ENCODE results near the gene OPA3. TPM values are rescaled to one million over a fixed set of nuclear protein-coding genes. Genes with fewer than 3 reads are reported as not detected.

The OPA3 gene
- total and polyA plus RNA-seq, 2 donors (not counting 1 experiment from before 2014, with no cell fraction given), result 7.3 to 11.2 TPM

DNA sequence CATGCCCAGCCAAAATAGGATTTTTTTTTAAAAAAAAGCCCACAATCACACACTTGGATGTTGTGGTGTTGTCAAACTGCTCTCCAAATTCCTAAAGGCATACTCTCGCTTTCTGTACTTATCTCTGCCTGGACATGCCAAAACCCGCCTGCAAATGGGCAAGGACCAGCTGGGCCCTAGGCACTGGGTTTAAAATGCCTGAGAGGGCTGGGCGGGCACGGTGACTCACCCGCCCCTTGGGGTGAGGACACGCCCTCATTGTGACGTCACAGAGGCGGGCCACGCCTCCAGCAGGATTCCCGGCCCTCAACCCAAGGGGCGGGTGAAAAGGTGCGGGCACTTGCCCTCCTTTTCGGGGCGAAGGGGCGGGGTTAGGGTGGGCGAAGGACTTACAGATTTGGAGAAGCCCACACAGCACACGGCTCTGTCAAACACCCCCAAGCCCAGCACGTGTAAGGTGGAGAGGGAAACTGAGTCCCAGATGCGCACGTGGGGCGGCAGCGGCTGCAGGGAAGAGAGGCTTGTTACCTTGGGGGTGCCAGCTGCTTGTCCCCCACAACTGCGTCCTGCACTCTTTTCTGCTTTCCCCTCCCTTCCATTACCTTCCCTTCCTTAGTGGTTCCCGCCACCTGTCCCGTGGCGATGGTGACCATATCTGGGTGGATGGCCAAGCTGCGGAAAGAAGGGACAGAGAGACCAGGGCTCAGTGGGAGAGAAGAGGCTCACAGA, 48.0 kb upstream of the OPA3 start:
- 83% methylated on average over 20 of the region's 27 CpGs for WGBS (ENCODE audit: insufficient coverage)
- no peak overlapping the region for H2AFZ ChIP-seq (ENCODE audit: insufficient read depth, low read depth, low read length, poor library complexity, severe bottlenecking)
- H3K27me3 ChIP-seq (replicated peaks in 1 of 4; ENCODE audit: control extremely low read depth in 1 of 4, control insufficient read depth in 3 of 4, insufficient read depth in 4 of 4, low read length in 3 of 4), result no peaks in the 10 kb centered on the region
- no peak overlapping the region for H3K9ac ChIP-seq (ENCODE audit: low read length)
- CTCF ChIA-PET, result no interaction called here
- H3K79me2 ChIP-seq (ENCODE audit: control insufficient read depth, insufficient read depth, low read length), result peaks cover 3% of the 10 kb centered on the region
- no peaks in the 10 kb centered on the region for H3K27me3 Mint-ChIP-seq
- no peaks in the 10 kb centered on the region for H3K9me3 Mint-ChIP-seq (ENCODE audit: insufficient read depth)
- POLR2A ChIA-PET, result interaction anchor here (0.6 kb wide), 1 partner anchor 37 kb away, joined by 4 read pairs; no protein-coding TSS in a partner anchor
- H3K27ac ChIP-seq (ENCODE audit: low read length in 2 of 2), result no peak overlapping the region
- DNase-seq (peak; percentile 31), ATAC-seq (ENCODE audit: low read depth) (peak; percentile 36)
- intact Hi-C loops (cut with micrococcal nuclease), result no loop called here
- H3K4me3 Mint-ChIP-seq, result no peak overlapping the region
- peaks cover 1% of the 10 kb centered on the region for H3K4me1 Mint-ChIP-seq
- no peaks in the 10 kb centered on the region for H3K9me3 ChIP-seq (ENCODE audit: control extremely low read depth in 1 of 3, control insufficient read depth in 2 of 3, insufficient read depth in 1 of 3, low read length in 2 of 3)
- H3K27ac Mint-ChIP-seq, result no peak overlapping the region
- no peaks in the 10 kb centered on the region for H3K4me1 ChIP-seq (ENCODE audit: control insufficient read depth in 2 of 2, insufficient read depth in 2 of 2, low read length in 2 of 2)
- no peak overlapping the region for H3K4me2 ChIP-seq (replicated peaks; ENCODE audit: low read depth, low read length, poor library complexity, severe bottlenecking)
- H4K20me1 ChIP-seq (ENCODE audit: control insufficient read depth, insufficient read depth, low read length, poor library complexity, severe bottlenecking), result no peaks in the 10 kb centered on the region
- no peak for TF ChIP-seq EZH2 (IDR thresholded peaks at IDR 0.05; ENCODE audit: borderline replicate concordance, insufficient read depth, low read depth, low read length, poor library complexity, severe bottlenecking)
- TF ChIP-seq CTCF (IDR thresholded peaks at IDR 0.05), result no peak
- H3K36me3 ChIP-seq (replicated peaks in 1 of 2; ENCODE audit: control extremely low read depth in 1 of 2, control insufficient read depth in 1 of 2, extremely low read depth in 1 of 2, insufficient read depth in 2 of 2, low read length in 1 of 2), result peaks cover 3 to 19% of the 10 kb centered on the region in 2 experiments
- H3K4me3 ChIP-seq (ENCODE audit: control extremely low read depth in 1 of 5, extremely low read depth in 1 of 5, insufficient read depth in 1 of 5, low read depth in 2 of 5, low read length in 4 of 5), result no peak overlapping the region

- H3K27me3 Mint-ChIP-seq, result no peaks in the 10 kb centered on the region
- ChIA-PET CTCF (interaction anchor here (1.1 to 1.8 kb wide), 4 partner anchors 12 to 32 kb away, joined by 3 to 8 read pairs (median 4); no protein-coding TSS in a partner anchor), POLR2A (no interaction called here)
- H4K20me1 ChIP-seq (ENCODE audit: control insufficient read depth, insufficient read depth, low read length, poor library complexity, severe bottlenecking), result no peaks in the 10 kb centered on the region
- H3K4me1 ChIP-seq (ENCODE audit: control insufficient read depth in 2 of 2, insufficient read depth in 2 of 2, low read length in 2 of 2), result no peaks in the 10 kb centered on the region
- no peak overlapping the region for H2AFZ ChIP-seq (ENCODE audit: insufficient read depth, low read depth, low read length, poor library complexity, severe bottlenecking)
- no peak overlapping the region for H3K4me3 ChIP-seq (ENCODE audit: control extremely low read depth in 1 of 5, extremely low read depth in 1 of 5, insufficient read depth in 1 of 5, low read depth in 2 of 5, low read length in 4 of 5)
- peaks cover 5 to 26% of the 10 kb centered on the region in 2 experiments for H3K36me3 ChIP-seq (replicated peaks in 1 of 2; ENCODE audit: control extremely low read depth in 1 of 2, control insufficient read depth in 1 of 2, extremely low read depth in 1 of 2, insufficient read depth in 2 of 2, low read length in 1 of 2)
- 86% methylated on average over 2 of the region's 2 CpGs for WGBS (ENCODE audit: insufficient coverage)
- H3K9ac ChIP-seq (ENCODE audit: low read length), result no peak overlapping the region
- H3K9me3 Mint-ChIP-seq (ENCODE audit: insufficient read depth), result no peaks in the 10 kb centered on the region
- no peaks in the 10 kb centered on the region for H3K79me2 ChIP-seq (ENCODE audit: control insufficient read depth, insufficient read depth, low read length)
- H3K27ac Mint-ChIP-seq, result no peak overlapping the region
- H3K27me3 ChIP-seq (replicated peaks in 1 of 4; ENCODE audit: control extremely low read depth in 1 of 4, control insufficient read depth in 3 of 4, insufficient read depth in 4 of 4, low read length in 3 of 4), result no peaks in the 10 kb centered on the region
- TF ChIP-seq EZH2 (IDR thresholded peaks at IDR 0.05; ENCODE audit: borderline replicate concordance, insufficient read depth, low read depth, low read length, poor library complexity, severe bottlenecking) (no peak), CTCF (IDR thresholded peaks at IDR 0.05) (no peak)
- no peak overlapping the region for H3K27ac ChIP-seq (ENCODE audit: low read length in 2 of 2)
- no peaks in the 10 kb centered on the region for H3K9me3 ChIP-seq (ENCODE audit: control extremely low read depth in 1 of 3, control insufficient read depth in 2 of 3, insufficient read depth in 1 of 3, low read length in 2 of 3)
- intact Hi-C loops (cut with micrococcal nuclease), result no loop called here
- no peak for DNase-seq
- no peak overlapping the region for H3K4me3 Mint-ChIP-seq
- H3K4me1 Mint-ChIP-seq, result peaks cover 1% of the 10 kb centered on the region
- no peak overlapping the region for H3K4me2 ChIP-seq (replicated peaks; ENCODE audit: low read depth, low read length, poor library complexity, severe bottlenecking)
- ATAC-seq (ENCODE audit: low read depth), result no peak
Observed at GRCh38 chr19:45630463-45630862, 45.9 kb upstream of the OPA3 start.

Data from B cell (primary cell).